ENCODE measurements around the gene ARMH1. TPM values are rescaled to one million over a fixed set of nuclear protein-coding genes. Genes with fewer than 3 reads are reported as not detected.
A peak's percentile ranks its signal among the peaks of the same experiment; 100 is the strongest.

The ARMH1 gene
- total and polyA plus RNA-seq, 2 donors (not counting 1 experiment from before 2014, with no cell fraction given), result 10.2 to 225 TPM

DNA sequence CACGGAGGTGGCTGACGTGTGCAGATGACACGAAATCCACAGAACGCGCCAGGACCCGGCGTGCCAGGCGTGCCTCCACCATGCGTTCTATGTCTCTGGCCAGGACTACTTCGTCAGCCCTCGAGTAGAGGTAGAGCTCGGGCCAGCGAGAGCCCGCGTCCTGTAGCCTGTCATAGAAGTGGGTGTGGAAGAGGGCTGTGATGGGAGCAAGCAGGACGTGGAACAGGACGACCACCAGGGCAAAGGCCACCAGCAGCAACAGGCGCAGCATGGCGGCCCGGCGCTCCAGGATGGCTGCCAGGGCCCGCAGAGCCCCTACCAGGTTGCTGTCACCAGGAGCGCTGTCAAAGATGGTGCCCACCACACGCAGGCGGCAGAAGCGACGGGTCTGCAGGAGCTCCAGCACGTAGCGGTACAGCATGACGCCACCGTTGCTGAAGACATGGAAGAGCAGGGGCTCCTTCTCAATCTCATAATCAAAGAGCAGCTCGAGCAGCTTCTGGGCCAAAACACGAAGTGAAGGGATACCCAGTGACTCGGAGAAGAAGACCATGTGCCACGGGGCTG is 19.8 kb upstream of the ARMH1 start:
- H2AFZ ChIP-seq (ENCODE audit: insufficient read depth, low read depth, low read length, poor library complexity, severe bottlenecking), result no peak overlapping the region
- no peak for TF ChIP-seq EZH2 (IDR thresholded peaks at IDR 0.05; ENCODE audit: borderline replicate concordance, insufficient read depth, low read depth, low read length, poor library complexity, severe bottlenecking)
- TF ChIP-seq, protein P1, sequence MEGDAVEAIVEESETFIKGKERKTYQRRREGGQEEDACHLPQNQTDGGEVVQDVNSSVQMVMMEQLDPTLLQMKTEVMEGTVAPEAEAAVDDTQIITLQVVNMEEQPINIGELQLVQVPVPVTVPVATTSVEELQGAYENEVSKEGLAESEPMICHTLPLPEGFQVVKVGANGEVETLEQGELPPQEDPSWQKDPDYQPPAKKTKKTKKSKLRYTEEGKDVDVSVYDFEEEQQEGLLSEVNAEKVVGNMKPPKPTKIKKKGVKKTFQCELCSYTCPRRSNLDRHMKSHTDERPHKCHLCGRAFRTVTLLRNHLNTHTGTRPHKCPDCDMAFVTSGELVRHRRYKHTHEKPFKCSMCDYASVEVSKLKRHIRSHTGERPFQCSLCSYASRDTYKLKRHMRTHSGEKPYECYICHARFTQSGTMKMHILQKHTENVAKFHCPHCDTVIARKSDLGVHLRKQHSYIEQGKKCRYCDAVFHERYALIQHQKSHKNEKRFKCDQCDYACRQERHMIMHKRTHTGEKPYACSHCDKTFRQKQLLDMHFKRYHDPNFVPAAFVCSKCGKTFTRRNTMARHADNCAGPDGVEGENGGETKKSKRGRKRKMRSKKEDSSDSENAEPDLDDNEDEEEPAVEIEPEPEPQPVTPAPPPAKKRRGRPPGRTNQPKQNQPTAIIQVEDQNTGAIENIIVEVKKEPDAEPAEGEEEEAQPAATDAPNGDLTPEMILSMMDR (IDR thresholded peaks at IDR 0.05), result no peak
- intact Hi-C loops (cut with micrococcal nuclease), result no loop called here
- CTCF ChIA-PET, result interaction anchor here (1.1 to 1.6 kb wide), 3 partner anchors 20 to 67 kb away, joined by 3 to 5 read pairs (median 3); partner anchors contain the start of genes ARMH1 and TMEM53
- Mint-ChIP-seq H3K9me3 (ENCODE audit: insufficient read depth) (no peaks in the 10 kb centered on the region), H3K4me3 (no peak overlapping the region), H3K27me3 (no peaks in the 10 kb centered on the region), H3K4me1 (no peaks in the 10 kb centered on the region), H3K27ac (no peak overlapping the region)
- H3K79me2 ChIP-seq (ENCODE audit: control insufficient read depth, insufficient read depth, low read length), result no peaks in the 10 kb centered on the region
- no peaks in the 10 kb centered on the region for H3K4me1 ChIP-seq (ENCODE audit: control insufficient read depth in 2 of 2, insufficient read depth in 2 of 2, low read length in 2 of 2)
- 99% methylated on average over 33 of the region's 35 CpGs for WGBS (ENCODE audit: insufficient coverage)
- no peak for ATAC-seq (ENCODE audit: low read depth)
- no peaks in the 10 kb centered on the region for H3K9me3 ChIP-seq (ENCODE audit: control extremely low read depth in 1 of 3, control insufficient read depth in 2 of 3, insufficient read depth in 1 of 3, low read length in 2 of 3)
- H4K20me1 ChIP-seq (ENCODE audit: control insufficient read depth, insufficient read depth, low read length, poor library complexity, severe bottlenecking), result no peaks in the 10 kb centered on the region
- no peak overlapping the region for H3K27ac ChIP-seq (ENCODE audit: low read length in 2 of 2)
- H3K9ac ChIP-seq (ENCODE audit: low read length), result no peak overlapping the region
- H3K4me3 ChIP-seq (ENCODE audit: control extremely low read depth in 1 of 5, extremely low read depth in 1 of 5, insufficient read depth in 1 of 5, low read depth in 2 of 5, low read length in 4 of 5), result no peak overlapping the region
- no peaks in the 10 kb centered on the region for H3K27me3 ChIP-seq (replicated peaks in 1 of 4; ENCODE audit: control extremely low read depth in 1 of 4, control insufficient read depth in 3 of 4, insufficient read depth in 4 of 4, low read length in 3 of 4)
- peaks cover 0 to 15% of the 10 kb centered on the region in 2 experiments for H3K36me3 ChIP-seq (replicated peaks in 1 of 2; ENCODE audit: control extremely low read depth in 1 of 2, control insufficient read depth in 1 of 2, extremely low read depth in 1 of 2, insufficient read depth in 2 of 2, low read length in 1 of 2)
- DNase-seq, result no peak
- POLR2A ChIA-PET, result no interaction called here
- H3K4me2 ChIP-seq (replicated peaks; ENCODE audit: low read depth, low read length, poor library complexity, severe bottlenecking), result no peak overlapping the region

DNA sequence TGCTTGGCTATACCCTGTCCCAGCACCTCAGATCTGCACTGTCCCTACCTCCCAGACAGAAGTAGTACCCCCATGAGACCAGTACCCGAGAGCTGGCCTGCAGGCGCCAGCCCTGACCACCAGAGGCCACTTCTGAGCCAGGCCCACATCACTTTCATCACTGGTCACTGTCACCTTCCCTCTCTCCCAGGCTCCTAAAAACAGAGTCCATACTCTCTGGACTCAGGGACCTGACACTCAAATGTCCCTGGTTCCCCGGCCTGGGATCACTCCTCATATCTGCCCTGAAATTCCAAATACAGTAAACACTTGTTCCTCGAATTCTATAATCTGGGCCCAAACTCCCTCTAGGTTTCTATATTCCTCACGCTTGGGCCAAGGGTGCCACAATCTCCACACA is 18.9 kb upstream of the ARMH1 start:
- H3K4me1 ChIP-seq (ENCODE audit: control insufficient read depth in 2 of 2, insufficient read depth in 2 of 2, low read length in 2 of 2), result no peaks in the 10 kb centered on the region
- peaks cover 0 to 7% of the 10 kb centered on the region in 2 experiments for H3K36me3 ChIP-seq (replicated peaks in 1 of 2; ENCODE audit: control extremely low read depth in 1 of 2, control insufficient read depth in 1 of 2, extremely low read depth in 1 of 2, insufficient read depth in 2 of 2, low read length in 1 of 2)
- no peak overlapping the region for H3K4me3 Mint-ChIP-seq
- ATAC-seq (ENCODE audit: low read depth) (no peak), DNase-seq (no peak)
- WGBS (ENCODE audit: insufficient coverage), result 82% methylated on average over 5 of the region's 5 CpGs
- no peak overlapping the region for H3K27ac ChIP-seq (ENCODE audit: low read length in 2 of 2)
- H3K4me1 Mint-ChIP-seq, result no peaks in the 10 kb centered on the region
- no peaks in the 10 kb centered on the region for H3K9me3 ChIP-seq (ENCODE audit: control extremely low read depth in 1 of 3, control insufficient read depth in 2 of 3, insufficient read depth in 1 of 3, low read length in 2 of 3)
- H3K4me2 ChIP-seq (replicated peaks; ENCODE audit: low read depth, low read length, poor library complexity, severe bottlenecking), result no peak overlapping the region
- no peak overlapping the region for H3K4me3 ChIP-seq (ENCODE audit: control extremely low read depth in 1 of 5, extremely low read depth in 1 of 5, insufficient read depth in 1 of 5, low read depth in 2 of 5, low read length in 4 of 5)
- no peak overlapping the region for H2AFZ ChIP-seq (ENCODE audit: insufficient read depth, low read depth, low read length, poor library complexity, severe bottlenecking)
- CTCF ChIA-PET, result interaction anchor here (1.0 to 1.6 kb wide), 6 partner anchors 19 to 437 kb away, joined by 3 to 5 read pairs (median 3); partner anchors contain the start of genes ARMH1 and TMEM53
- no peak overlapping the region for H3K9ac ChIP-seq (ENCODE audit: low read length)
- H3K27ac Mint-ChIP-seq, result no peak overlapping the region
- TF ChIP-seq, protein P1 (IDR thresholded peaks at IDR 0.05), result peak; percentile 45
- no peak for TF ChIP-seq EZH2 (IDR thresholded peaks at IDR 0.05; ENCODE audit: borderline replicate concordance, insufficient read depth, low read depth, low read length, poor library complexity, severe bottlenecking)
- no peaks in the 10 kb centered on the region for H4K20me1 ChIP-seq (ENCODE audit: control insufficient read depth, insufficient read depth, low read length, poor library complexity, severe bottlenecking)
- no peaks in the 10 kb centered on the region for H3K79me2 ChIP-seq (ENCODE audit: control insufficient read depth, insufficient read depth, low read length)
- H3K27me3 Mint-ChIP-seq, result no peaks in the 10 kb centered on the region
- H3K9me3 Mint-ChIP-seq (ENCODE audit: insufficient read depth), result no peaks in the 10 kb centered on the region
- intact Hi-C loops (cut with micrococcal nuclease), result no loop called here
- POLR2A ChIA-PET, result no interaction called here
- H3K27me3 ChIP-seq (replicated peaks in 1 of 4; ENCODE audit: control extremely low read depth in 1 of 4, control insufficient read depth in 3 of 4, insufficient read depth in 4 of 4, low read length in 3 of 4), result no peaks in the 10 kb centered on the region

All from B cell (primary cell).